Endodermal cell (in vitro differentiated cells): ENCODE data around the gene USF2. TPM values are rescaled to one million over a fixed set of nuclear protein-coding genes. Genes with fewer than 3 reads are reported as not detected.

ENCODE experiments used
- DNase-seq: peaks from one replicate; pipeline ENCODE4 v3.0.0-alpha.2; 2017
- H3K27ac ChIP-seq: 2 replicates; pipeline ENCODE4 v1.5.1; 2013; ENCODE audit warnings: mild to moderate bottlenecking, low read depth, low read length, moderate library complexity
- H3K27me3 ChIP-seq: 2 replicates; pipeline ENCODE4 v1.6.1; 2013; ENCODE audit warnings: mild to moderate bottlenecking, low read length, moderate library complexity; ENCODE audit not compliant: insufficient read depth, control insufficient read depth, poor library complexity, severe bottlenecking
- H3K36me3 ChIP-seq: 2 replicates; pipeline ENCODE4 v1.7.0; 2013; ENCODE audit warnings: mild to moderate bottlenecking, low read length, moderate library complexity; ENCODE audit not compliant: control insufficient read depth, insufficient read depth
- H3K4me1 ChIP-seq: one replicate; pipeline ENCODE4 v1.7.0; 2013; ENCODE audit warnings: low read length; ENCODE audit not compliant: control insufficient read depth, insufficient read depth
- H3K4me3 ChIP-seq: 2 replicates; pipeline ENCODE4 v1.5.1; 2013; ENCODE audit warnings: mild to moderate bottlenecking, low read length, moderate library complexity
- H3K9ac ChIP-seq: 2 replicates; pipeline ENCODE4 v1.6.1; 2013; ENCODE audit warnings: mild to moderate bottlenecking, low read length, moderate library complexity; ENCODE audit not compliant: poor library complexity, severe bottlenecking; ENCODE audit errors: extremely low read depth
- H3K9me3 ChIP-seq: 2 replicates; pipeline ENCODE4 v1.6.1; 2013; ENCODE audit warnings: mild to moderate bottlenecking, low read length, moderate library complexity; ENCODE audit not compliant: control insufficient read depth
- H3K27ac Mint-ChIP-seq: 2 replicates; pipeline ENCODE4 v1.8.0; 2020; ENCODE audit warnings: mixed read lengths
- H3K27me3 Mint-ChIP-seq: 2 replicates; pipeline ENCODE4 v1.8.0; 2021; ENCODE audit warnings: mild to moderate bottlenecking, mixed read lengths; ENCODE audit not compliant: insufficient read depth
- H3K36me3 Mint-ChIP-seq: 2 replicates; pipeline ENCODE4 v1.8.0; 2020; ENCODE audit warnings: low read depth, mixed read lengths
- H3K4me1 Mint-ChIP-seq: 2 replicates; pipeline ENCODE4 v1.8.0; 2020; ENCODE audit warnings: mixed read lengths
- H3K4me3 Mint-ChIP-seq: 2 replicates; pipeline ENCODE4 v1.8.0; 2020; ENCODE audit warnings: mild to moderate bottlenecking, moderate library complexity, mixed read lengths
- H3K9me3 Mint-ChIP-seq: 2 replicates; pipeline ENCODE4 v1.8.0; 2020; ENCODE audit warnings: mild to moderate bottlenecking, mixed read lengths
- WGBS, 2 experiments: methylation state at CpG; one replicate each; pipeline versions ENCODE4 v1.1.5 to v1.1.7; 2013; ENCODE audit warnings: missing lambda C conversion rate in 2 of 2, mixed read lengths in 1 of 2; ENCODE audit not compliant: insufficient coverage in 1 of 2, insufficient read length in 1 of 2; 5-methylcytosine and 5-hydroxymethylcytosine counted together
- total RNA-seq, 2 donors: library from RNA; stranded (reverse); fragmentation: NEBNext Ultra II Directional in 1 of 2; extraction: Animal tissue kit (Norgen Biotek cat#: 25700) in 1 of 2; gene quantifications; 2 replicates in 1 of 2; 3 replicates in 1 of 2; pipeline ENCODE4 v1.2.1, GENCODE V29; 2021
- TF ChIP-seq, protein P1 (sequence below): fragments of 200-600 bp; sonication (generic); conservative IDR thresholded peaks from 2 replicates; pipeline ENCODE4 v1.5.0; 2021; ENCODE audit warnings: antibody characterized with exemption, mild to moderate bottlenecking

The USF2 gene
- total RNA-seq, 2 donors from 2014 or later, result 111 to 121 TPM

DNA sequence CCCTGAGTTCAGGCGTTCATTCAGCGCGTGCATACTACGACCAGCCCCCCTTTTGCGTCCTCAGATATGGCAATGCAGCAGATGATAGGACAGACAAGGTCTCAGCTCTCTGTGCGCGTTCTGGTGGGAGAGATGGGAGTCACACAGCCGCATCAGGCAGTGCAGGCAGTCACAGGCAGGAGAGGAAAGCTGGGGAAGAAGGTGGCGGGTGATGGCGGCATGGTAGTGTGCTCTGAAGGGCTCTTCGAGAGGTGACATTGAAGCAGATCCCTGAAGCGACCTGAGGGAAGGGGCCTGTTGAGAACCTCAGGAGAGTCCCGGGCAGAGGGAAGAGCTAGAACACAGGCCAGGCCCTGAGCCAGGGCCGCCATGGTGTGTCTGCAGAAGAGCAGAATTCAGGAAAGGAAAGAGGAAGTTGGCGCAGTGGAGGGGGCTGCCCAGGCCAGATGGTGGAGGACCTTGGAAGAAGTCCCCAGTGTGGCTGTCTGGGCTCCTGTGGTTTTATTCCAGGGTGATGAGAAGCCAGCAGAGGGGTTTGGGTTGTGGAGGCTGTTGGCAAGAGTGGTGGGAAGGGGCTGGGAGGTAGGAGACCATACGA is 3.5 kb downstream of the USF2 start:
- Histone ChIP-seq H3K9ac (no peak overlapping the region), H3K36me3 (peaks cover 56% of the 10 kb centered on the region), H3K27ac (no peak overlapping the region), H3K27me3 (no peaks in the 10 kb centered on the region), H3K4me3 (no peak overlapping the region), H3K9me3 (no peaks in the 10 kb centered on the region), H3K4me1 (no peaks in the 10 kb centered on the region)
- TF ChIP-seq, protein P1, sequence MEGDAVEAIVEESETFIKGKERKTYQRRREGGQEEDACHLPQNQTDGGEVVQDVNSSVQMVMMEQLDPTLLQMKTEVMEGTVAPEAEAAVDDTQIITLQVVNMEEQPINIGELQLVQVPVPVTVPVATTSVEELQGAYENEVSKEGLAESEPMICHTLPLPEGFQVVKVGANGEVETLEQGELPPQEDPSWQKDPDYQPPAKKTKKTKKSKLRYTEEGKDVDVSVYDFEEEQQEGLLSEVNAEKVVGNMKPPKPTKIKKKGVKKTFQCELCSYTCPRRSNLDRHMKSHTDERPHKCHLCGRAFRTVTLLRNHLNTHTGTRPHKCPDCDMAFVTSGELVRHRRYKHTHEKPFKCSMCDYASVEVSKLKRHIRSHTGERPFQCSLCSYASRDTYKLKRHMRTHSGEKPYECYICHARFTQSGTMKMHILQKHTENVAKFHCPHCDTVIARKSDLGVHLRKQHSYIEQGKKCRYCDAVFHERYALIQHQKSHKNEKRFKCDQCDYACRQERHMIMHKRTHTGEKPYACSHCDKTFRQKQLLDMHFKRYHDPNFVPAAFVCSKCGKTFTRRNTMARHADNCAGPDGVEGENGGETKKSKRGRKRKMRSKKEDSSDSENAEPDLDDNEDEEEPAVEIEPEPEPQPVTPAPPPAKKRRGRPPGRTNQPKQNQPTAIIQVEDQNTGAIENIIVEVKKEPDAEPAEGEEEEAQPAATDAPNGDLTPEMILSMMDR, result no peak
- Mint-ChIP-seq H3K9me3 (no peaks in the 10 kb centered on the region), H3K36me3 (peaks cover 61% of the 10 kb centered on the region), H3K4me1 (peaks cover 4% of the 10 kb centered on the region), H3K4me3 (no peak overlapping the region), H3K27ac (no peak overlapping the region), H3K27me3 (no peaks in the 10 kb centered on the region)
- 96 to 97% methylated on average over 15 to 16 of the region's 16 CpGs for WGBS, 2 experiments
- DNase-seq, result no peak

DNA sequence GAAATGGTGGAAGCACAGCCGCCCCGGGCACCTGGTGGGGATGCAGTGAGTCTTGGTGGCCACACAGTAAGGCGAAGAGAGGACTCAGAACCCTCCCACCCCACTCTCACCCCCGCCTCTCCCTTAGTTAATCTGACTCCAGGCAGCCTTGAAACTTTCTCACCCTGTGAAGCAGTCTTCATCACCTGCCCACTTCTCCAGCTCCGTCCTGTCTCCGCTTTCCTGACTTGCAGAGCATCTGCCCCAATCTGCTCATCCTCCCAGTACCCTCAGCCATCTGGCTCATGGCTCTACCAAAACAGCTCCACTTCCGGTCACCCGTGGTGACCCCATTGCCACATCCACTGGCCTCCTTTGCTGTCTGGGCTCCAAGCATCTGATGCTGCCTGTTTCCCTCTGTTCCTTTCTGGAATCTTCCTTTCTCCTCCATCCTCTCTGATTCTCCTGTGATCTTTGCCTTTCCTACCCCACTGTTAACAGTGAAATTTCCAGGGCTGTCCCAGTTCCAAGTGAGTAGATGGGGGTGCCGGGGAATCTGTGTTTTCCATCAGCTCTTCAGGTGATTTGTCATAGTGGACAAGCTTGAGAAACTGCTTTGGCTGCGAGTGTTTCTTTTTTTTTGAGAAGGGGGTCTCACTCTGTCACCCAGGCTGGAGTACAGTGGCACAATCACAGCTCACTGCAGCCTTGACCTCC is 4.3 kb downstream of the USF2 start:
- Mint-ChIP-seq H3K36me3 (peaks cover 66% of the 10 kb centered on the region), H3K27ac (peak overlapping the region; percentile 48), H3K4me3 (no peak overlapping the region)

GRCh38 chr19:35273686-35274259 is 5.0 kb downstream of the USF2 start:
- H3K4me3 Mint-ChIP-seq, result no peak overlapping the region

More for the DNA sequence above, 4.3 kb downstream of the USF2 start:
- no peaks in the 10 kb centered on the region for H3K9me3 Mint-ChIP-seq
- Histone ChIP-seq H3K27ac (no peak overlapping the region), H3K4me3 (no peak overlapping the region), H3K9me3 (no peaks in the 10 kb centered on the region), H3K9ac (no peak overlapping the region), H3K36me3 (peaks cover 60% of the 10 kb centered on the region), H3K4me1 (no peaks in the 10 kb centered on the region), H3K27me3 (no peaks in the 10 kb centered on the region)
- WGBS, 2 experiments, result 93 to 100% methylated on average over 1 to 10 of the region's 10 CpGs
- DNase-seq, result no peak
- H3K27me3 Mint-ChIP-seq, result no peaks in the 10 kb centered on the region
- peaks cover 4% of the 10 kb centered on the region for H3K4me1 Mint-ChIP-seq
- TF ChIP-seq, protein P1, result no peak

More at GRCh38 chr19:35273686-35274259, 5.0 kb downstream of the USF2 start:
- TF ChIP-seq, protein P1, result no peak
- Histone ChIP-seq H3K9me3 (no peaks in the 10 kb centered on the region), H3K4me3 (no peak overlapping the region), H3K4me1 (no peaks in the 10 kb centered on the region), H3K27ac (no peak overlapping the region), H3K9ac (no peak overlapping the region), H3K36me3 (peaks cover 60% of the 10 kb centered on the region), H3K27me3 (no peaks in the 10 kb centered on the region)
- no peak overlapping the region for H3K27ac Mint-ChIP-seq
- H3K4me1 Mint-ChIP-seq, result peaks cover 4% of the 10 kb centered on the region
- peaks cover 68% of the 10 kb centered on the region for H3K36me3 Mint-ChIP-seq
- WGBS, 2 experiments, result 84 to 86% methylated on average over 12 to 14 of the region's 14 CpGs
- DNase-seq, result no peak
- H3K27me3 Mint-ChIP-seq, result no peaks in the 10 kb centered on the region
- no peaks in the 10 kb centered on the region for H3K9me3 Mint-ChIP-seq
